Osteoblast (primary cell): Measurements from ENCODE around the gene SMC1B. TPM values are rescaled to one million over a fixed set of nuclear protein-coding genes. Genes with fewer than 3 reads are reported as not detected.
"Not testable (repeated sequence)": the region's sequence is repeated elsewhere in the genome, so short reads cannot be mapped to it uniquely, and the experiment has no call there.

Experiments
- DNase-seq: peaks from one replicate; pipeline ENCODE4 v3.0.0; 2011; ENCODE audit warnings: low spot score, mixed read lengths; ENCODE audit not compliant: insufficient read length; ENCODE audit errors: missing footprints
- H2AFZ ChIP-seq: 2 replicates; pipeline ENCODE4 v1.6.0; 2011; ENCODE audit warnings: mild to moderate bottlenecking, low read length
- H3K27ac ChIP-seq: 2 replicates; pipeline ENCODE4 v1.5.1; 2011; ENCODE audit warnings: mild to moderate bottlenecking, low read depth, low read length, moderate library complexity
- H3K27me3 ChIP-seq: 2 replicates; pipeline ENCODE4 v1.6.0; 2012; ENCODE audit warnings: mild to moderate bottlenecking, control low read depth, inconsistent platforms, low read length, moderate library complexity; ENCODE audit not compliant: insufficient read depth
- H3K36me3 ChIP-seq: 2 replicates; pipeline ENCODE4 v1.5.1; 2011; ENCODE audit warnings: mild to moderate bottlenecking, low read length, control low read depth, moderate library complexity; ENCODE audit not compliant: insufficient read depth
- H3K4me1 ChIP-seq: 2 replicates; pipeline ENCODE4 v1.5.1; 2011; ENCODE audit warnings: mild to moderate bottlenecking, low read length, control low read depth, moderate library complexity; ENCODE audit not compliant: insufficient read depth
- H3K4me2 ChIP-seq: 2 replicates; pipeline ENCODE4 v1.6.0; 2011; ENCODE audit warnings: mild to moderate bottlenecking, low read length; ENCODE audit not compliant: insufficient read depth
- H3K4me3 ChIP-seq: fragments of 200-600 bp; sonication (generic); 3 replicates; pipeline ENCODE4 v1.5.1; 2012; ENCODE audit warnings: mild to moderate bottlenecking, low read length, inconsistent platforms; ENCODE audit not compliant: insufficient read depth
- H3K79me2 ChIP-seq: 2 replicates; pipeline ENCODE4 v1.6.0; 2012; ENCODE audit warnings: mild to moderate bottlenecking, low read length, control low read depth, inconsistent platforms; ENCODE audit not compliant: insufficient read depth
- H3K9me3 ChIP-seq: 2 replicates; pipeline ENCODE4 v1.5.1; 2011; ENCODE audit warnings: low read depth, low read length, control low read depth
- H4K20me1 ChIP-seq: 2 replicates; pipeline ENCODE4 v1.6.0; 2012; ENCODE audit warnings: mild to moderate bottlenecking, low read length, control low read depth; ENCODE audit not compliant: insufficient read depth
- total RNA-seq: library from RNA; depleted of rRNA; stranded (reverse); fragments of >200 nt; gene quantifications from 2 replicates; pipeline ENCODE4 v1.2.3, GENCODE V29; 2012
- TF ChIP-seq, protein P1 (sequence below): IDR thresholded peaks from 2 replicates; pipeline ENCODE4 v1.5.1; 2011; ENCODE audit warnings: mild to moderate bottlenecking, low read depth, low read length, moderate library complexity; ENCODE audit errors: extremely low read depth

SMC1B gene
- total RNA-seq, 1 donor = not detected

DNA sequence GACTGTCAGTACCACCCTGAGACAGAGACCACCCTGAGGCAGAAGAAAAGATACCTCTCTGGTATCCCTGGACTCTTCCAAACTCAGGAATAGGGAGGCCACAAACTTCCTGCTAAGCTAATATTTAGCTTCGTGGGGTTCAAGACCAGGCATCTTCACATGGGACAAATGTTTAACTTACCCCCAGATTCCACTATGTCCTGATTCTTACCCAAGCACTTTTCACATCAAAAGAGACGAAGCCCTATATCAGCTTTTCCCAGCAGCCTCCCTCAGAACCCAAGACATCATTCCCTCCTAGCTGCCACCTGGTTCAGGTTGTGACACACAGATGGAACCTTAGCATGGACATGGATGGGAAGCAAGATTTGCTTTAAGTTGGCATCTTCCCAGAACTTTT lies 32.1 kb downstream of the SMC1B start:
- no peaks in the 10 kb centered on the region for H3K79me2 ChIP-seq
- no peaks in the 10 kb centered on the region for H3K4me1 ChIP-seq
- no peak overlapping the region for H3K4me3 ChIP-seq
- TF ChIP-seq, protein P1, sequence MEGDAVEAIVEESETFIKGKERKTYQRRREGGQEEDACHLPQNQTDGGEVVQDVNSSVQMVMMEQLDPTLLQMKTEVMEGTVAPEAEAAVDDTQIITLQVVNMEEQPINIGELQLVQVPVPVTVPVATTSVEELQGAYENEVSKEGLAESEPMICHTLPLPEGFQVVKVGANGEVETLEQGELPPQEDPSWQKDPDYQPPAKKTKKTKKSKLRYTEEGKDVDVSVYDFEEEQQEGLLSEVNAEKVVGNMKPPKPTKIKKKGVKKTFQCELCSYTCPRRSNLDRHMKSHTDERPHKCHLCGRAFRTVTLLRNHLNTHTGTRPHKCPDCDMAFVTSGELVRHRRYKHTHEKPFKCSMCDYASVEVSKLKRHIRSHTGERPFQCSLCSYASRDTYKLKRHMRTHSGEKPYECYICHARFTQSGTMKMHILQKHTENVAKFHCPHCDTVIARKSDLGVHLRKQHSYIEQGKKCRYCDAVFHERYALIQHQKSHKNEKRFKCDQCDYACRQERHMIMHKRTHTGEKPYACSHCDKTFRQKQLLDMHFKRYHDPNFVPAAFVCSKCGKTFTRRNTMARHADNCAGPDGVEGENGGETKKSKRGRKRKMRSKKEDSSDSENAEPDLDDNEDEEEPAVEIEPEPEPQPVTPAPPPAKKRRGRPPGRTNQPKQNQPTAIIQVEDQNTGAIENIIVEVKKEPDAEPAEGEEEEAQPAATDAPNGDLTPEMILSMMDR = no peak
- no peaks in the 10 kb centered on the region for H3K36me3 ChIP-seq
- H2AFZ ChIP-seq = no peak overlapping the region
- H4K20me1 ChIP-seq = no peaks in the 10 kb centered on the region
- no peaks in the 10 kb centered on the region for H3K9me3 ChIP-seq
- H3K27me3 ChIP-seq = peaks cover 2% of the 10 kb centered on the region
- no peak overlapping the region for H3K4me2 ChIP-seq
- DNase-seq = no peak
- no peak overlapping the region for H3K27ac ChIP-seq

DNA sequence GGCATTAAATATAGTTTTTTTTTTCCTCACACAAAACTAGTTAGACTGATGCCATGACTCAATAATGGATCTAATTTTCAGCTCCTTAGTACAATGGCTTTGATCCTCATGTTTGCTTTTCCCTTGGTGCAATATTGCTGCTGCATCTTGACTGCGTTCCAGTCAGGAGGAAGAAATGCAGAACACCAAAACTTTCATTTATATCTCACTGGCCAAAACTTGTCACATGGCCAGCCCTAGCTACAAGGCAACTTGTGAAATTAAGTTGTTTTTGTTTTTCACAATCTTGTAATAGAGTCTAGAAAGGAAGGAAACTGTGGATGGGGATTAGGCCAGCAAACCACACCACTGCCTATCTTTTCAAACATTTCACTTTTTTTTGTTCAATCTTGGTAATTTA lies 36.7 kb downstream of the SMC1B start:
- Histone ChIP-seq H3K9me3 (no peaks in the 10 kb centered on the region), H3K36me3 (no peaks in the 10 kb centered on the region), H3K79me2 (no peaks in the 10 kb centered on the region), H3K4me1 (no peaks in the 10 kb centered on the region), H3K27ac (no peak overlapping the region), H3K27me3 (peaks cover 3% of the 10 kb centered on the region), H3K4me3 (no peak overlapping the region), H3K4me2 (no peak overlapping the region), H2AFZ (no peak overlapping the region), H4K20me1 (no peaks in the 10 kb centered on the region)
- TF ChIP-seq, protein P1 = no peak
- DNase-seq = no peak

GRCh38 chr22:45376009-45376408 lies 37.4 kb downstream of the SMC1B start:
- Histone ChIP-seq H3K79me2 (no peaks in the 10 kb centered on the region), H3K9me3 (no peaks in the 10 kb centered on the region), H4K20me1 (no peaks in the 10 kb centered on the region), H2AFZ (no peak overlapping the region), H3K27ac (no peak overlapping the region), H3K4me3 (no peak overlapping the region), H3K4me2 (no peak overlapping the region), H3K36me3 (no peaks in the 10 kb centered on the region), H3K27me3 (peaks cover 3% of the 10 kb centered on the region), H3K4me1 (no peaks in the 10 kb centered on the region)
- no peak for DNase-seq
- TF ChIP-seq, protein P1 = no peak

DNA sequence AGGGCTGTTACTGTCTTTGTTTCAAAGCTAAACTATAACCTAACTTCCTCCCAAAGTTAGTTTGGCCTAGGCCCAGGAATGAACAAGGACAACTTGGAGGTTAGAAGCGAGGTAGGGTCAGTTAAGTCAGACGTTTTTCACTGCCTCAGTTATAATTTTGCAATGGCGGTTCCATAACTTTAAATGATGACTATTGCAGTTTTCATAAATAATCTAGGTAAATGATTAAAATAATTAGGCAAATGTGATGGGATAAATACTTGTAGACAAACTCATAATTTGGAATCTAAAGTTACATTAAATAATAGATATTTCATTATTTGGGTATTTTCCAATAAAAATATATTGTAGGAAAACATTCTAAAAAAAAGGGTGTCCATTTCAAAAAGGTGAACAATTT lies 39.8 kb downstream of the SMC1B start:
- not testable (repeated sequence) for H3K4me2 ChIP-seq, DNase-seq, H3K9me3 ChIP-seq, H3K27me3 ChIP-seq, H3K79me2 ChIP-seq, H2AFZ ChIP-seq, H3K36me3 ChIP-seq, H3K27ac ChIP-seq, H3K4me1 ChIP-seq, H4K20me1 ChIP-seq, H3K4me3 ChIP-seq

DNA sequence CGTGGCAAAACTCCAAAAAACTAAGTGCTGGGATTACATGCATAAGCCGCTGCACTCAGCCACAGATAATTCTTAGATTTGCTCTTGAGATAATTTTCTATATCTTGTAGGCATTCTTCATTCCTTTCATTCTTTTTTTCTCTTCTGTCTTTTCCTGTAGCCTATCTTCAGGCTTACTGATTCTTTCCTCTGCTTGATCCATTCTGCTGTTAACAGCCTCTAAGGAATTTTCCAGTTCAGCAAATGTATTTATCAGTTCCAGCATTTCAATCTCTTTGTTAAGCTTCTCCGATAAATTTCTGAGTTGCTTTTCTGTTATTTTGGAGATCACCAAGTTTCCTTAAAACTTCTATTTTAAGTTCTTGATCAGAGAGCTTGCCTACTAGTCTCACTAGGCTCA lies 46.7 kb downstream of the SMC1B start:
- Histone ChIP-seq H4K20me1 (no peaks in the 10 kb centered on the region), H2AFZ (no peak overlapping the region), H3K27ac (no peak overlapping the region), H3K4me3 (no peak overlapping the region), H3K4me1 (no peaks in the 10 kb centered on the region), H3K27me3 (peaks cover 8% of the 10 kb centered on the region), H3K79me2 (no peaks in the 10 kb centered on the region), H3K36me3 (no peaks in the 10 kb centered on the region), H3K4me2 (no peak overlapping the region), H3K9me3 (no peaks in the 10 kb centered on the region)
- no peak for DNase-seq
- TF ChIP-seq, protein P1 = no peak
